Stimulated activated CD8-positive, alpha-beta memory T cell treated with anti-CD3 and anti-CD28 coated beads, Interleukin-12 subunit alpha, Interleukin-12 subunit beta, amount 100 ng/mL, for 1 hour (primary cell): ENCODE data around the gene CPA2.

ENCODE experiments used
- DNase-seq: peaks from one replicate; pipeline ENCODE4 v3.0.0-alpha.2; 2020; ENCODE audit warnings: low read depth

The CPA2 gene

DNA sequence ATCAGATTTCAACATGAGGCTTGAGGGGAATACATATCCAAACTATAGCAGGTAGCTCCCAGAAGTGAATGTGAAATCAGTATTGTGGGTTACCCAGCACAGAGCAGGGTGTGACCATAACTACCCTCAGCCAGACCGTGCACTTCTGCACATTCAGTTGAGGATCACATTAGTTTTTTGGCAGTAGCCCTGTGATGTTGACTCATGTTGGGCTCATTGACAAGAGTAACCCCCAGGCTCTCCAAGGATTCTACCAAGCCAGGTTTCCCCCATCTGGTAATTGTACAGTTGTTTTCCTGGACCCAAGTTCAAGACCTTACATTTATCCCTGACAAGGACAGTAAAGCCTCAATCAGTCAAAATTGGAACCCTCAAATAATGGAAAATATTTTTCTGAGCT, 14.6 kb downstream of the CPA2 start:
- no peak for DNase-seq

DNA sequence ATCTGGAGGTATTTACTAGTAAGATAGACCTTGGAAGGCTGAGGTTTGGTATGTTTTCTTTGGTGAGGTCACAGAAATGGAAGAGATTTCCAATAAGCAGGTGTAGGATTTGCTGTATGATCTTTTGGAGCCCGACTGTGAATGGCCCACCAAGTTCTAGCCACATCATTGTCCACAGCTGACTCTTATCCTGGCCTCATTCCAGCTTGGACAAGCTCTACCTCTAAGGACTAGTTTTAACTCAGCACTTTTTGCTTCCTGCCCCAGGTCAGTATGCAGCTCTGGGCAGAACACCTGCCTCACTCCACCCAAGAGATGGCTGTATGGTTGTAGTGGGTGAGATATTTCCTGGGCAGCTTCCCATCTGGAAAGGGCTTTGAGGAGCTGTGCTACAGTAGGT, 20.2 kb downstream of the CPA2 start:
- DNase-seq = no peak

DNA sequence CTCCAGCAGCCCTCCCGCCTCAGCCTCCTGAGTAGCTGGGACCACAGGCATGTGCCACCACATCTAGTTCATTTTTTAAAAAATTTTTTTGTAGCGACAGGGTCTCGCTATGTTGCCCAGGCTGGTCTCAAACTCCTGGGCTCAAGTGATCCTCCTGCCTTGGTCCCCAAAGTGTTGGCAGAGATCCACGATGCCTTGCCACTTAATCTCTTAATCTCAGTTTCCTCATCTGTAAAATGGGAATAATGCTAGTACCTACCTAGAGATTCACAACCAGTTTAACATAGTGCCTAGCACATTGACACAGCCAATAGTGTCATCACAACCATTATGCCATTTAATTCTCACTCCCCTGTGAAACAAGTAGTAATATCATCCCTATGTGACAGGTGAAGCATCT, 21.5 kb downstream of the CPA2 start:
- DNase-seq = no peak

DNA sequence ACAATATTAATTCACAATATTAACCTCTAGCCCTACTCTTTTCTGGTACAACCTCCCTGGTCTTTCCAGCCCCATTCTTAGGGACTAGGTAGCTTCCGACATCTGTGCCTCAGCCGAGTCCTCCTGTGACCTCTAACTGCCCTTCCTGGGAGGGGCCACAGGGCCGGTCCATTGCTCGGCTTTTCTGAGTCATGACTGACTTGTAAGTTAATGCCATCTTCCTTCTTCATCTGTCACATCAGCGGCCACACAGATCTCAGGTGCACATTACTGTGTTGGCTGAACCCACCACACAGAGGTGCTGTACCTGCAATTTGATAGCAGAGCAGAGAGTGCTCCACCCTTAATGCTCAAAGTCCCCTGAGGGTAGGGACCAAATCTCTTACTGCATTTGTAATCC, 22.2 kb downstream of the CPA2 start:
- DNase-seq = no peak

DNA sequence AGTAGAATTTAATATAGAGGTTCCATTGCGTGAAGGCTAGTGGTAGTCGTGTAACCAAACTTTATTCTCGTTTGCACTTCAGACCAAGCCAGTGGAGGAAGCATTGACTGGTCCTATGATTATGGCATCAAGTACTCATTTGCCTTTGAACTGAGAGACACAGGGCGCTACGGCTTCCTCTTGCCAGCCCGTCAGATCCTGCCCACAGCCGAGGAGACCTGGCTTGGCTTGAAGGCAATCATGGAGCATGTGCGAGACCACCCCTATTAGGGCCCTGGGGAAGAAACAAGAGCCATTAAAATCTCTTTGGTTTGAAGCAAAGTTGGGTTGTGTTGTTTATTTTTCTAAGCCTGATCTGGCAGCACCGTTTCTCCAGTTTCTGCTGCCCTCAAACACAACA, 22.8 kb downstream of the CPA2 start:
- no peak for DNase-seq

DNA sequence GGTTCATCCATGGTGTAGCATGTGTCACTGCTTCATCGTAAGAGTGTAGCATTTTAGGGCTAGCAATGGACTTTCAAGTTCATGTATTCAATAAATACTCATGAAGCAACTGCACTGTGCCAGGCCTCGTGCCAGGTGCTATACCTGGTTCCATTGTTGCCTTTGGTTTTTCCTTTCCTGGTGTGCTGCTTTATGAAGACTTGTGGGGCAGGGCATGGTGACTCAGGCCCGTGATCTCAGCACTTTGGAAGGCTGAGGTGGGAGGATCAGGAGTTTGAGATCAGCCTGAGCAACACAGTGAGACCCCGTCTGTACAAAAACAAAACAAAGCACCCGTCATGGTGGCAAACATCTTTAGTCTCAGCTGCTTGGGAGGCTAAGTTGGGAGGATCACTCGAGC, 24.1 kb downstream of the CPA2 start:
- DNase-seq = no peak

DNA sequence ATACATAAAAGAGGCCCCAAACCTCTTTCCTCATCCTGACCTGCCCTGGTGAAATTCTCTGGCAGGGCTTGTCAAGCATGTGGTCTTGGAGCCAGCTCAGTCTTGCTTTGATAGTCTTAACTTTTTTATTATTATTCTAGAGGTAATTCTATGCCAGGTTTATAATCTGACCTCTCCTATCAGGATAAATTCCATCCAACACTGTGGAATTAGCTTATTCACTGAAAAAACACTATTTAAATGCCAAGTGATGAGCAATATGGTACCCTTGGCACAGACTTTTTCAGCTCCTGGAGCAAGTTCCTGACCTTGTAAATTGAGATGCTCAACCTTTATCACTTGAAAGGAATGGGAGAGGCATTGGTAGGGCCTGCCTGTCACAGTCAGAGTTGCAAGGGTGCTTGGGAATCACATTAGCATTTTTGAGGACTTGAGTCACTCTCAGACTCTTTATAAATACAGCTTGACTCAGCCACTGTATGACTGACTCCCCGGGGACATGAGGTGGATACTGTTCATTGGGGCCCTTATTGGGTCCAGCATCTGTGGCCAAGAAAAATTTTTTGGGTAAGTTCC, 26.1 kb downstream of the CPA2 start, which contains the start of gene CPA4:
Gene CPA4 (plus strand): TSS at position 480 of the 576 bp plus-strand sequence. CDS start 20 bp downstream, at position 500.
- DNase-seq = no peak

DNA sequence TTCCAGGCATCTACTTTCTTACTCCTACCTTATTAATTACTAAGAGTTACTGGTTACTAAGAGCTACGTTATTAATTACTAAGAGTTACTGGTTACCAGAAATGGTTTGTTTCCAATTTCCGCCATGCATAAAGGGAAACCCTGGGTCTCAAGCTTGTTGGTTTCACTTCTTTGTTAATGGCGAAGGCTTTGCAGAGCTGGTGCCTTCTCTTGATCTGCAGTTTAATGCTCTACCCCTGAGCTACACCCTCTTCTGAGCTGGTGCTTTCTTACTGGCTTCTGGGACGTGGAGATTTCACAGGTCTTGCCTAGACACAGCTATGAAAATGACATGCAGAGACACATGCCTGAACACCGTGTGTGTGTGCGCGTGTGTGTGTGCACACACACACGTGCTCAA, 26.9 kb downstream of the CPA2 start:
- no peak for DNase-seq

DNA sequence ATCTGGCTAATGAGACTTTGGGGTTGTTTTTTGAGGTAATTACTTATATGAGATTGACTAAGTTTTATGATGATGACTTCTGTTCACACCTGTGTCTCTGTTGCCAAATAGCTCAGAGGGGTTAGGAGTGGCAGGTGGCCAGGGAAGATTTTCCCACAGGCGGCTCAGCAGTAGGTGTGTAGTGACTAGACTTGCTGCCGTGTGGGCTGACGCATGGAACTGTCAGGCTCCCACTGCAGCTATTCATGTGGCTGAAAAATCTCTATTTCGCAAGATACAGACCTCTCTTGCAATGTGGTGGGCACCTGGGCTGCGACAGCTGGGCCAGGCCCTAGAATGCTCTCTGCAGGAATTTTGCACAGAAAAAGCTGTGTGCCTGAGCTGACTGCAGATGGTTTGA, 27.7 kb downstream of the CPA2 start:
- DNase-seq = no peak

DNA sequence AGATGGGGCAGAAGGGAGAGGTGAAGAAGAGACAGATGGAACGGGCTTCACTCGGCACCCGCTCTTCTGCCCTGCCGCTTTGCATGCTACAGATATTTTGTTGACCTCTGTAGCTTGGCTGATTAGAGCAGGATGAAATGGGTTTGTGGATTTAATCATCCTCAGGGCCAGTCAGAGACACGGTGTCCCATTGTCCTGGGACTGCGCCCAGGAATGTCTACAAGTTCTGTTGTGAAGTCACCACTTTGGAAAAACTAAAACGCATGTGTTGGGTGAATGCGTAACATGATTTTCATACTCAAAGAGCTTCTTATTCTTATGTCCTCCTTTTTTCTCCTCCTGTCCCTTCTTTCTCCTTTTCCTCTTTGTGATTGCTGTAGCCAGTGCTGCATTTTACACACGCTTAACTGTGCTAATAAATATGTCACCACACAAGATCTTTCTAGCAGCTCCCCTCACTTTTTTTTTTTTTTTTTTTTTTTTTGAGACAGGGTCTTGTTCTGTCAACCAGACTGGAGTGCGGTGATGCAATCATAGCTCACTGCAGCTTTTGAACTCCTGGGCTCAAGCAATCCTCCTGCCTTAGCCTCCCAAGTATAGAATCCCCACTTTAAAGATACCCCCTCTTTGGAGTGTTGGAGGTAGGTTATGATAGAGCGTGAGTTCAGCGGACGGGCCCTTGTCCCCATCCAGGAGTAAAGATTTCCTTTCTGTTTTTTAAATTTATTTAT, 29.7 kb downstream of the CPA2 start:
- DNase-seq = no peak

DNA sequence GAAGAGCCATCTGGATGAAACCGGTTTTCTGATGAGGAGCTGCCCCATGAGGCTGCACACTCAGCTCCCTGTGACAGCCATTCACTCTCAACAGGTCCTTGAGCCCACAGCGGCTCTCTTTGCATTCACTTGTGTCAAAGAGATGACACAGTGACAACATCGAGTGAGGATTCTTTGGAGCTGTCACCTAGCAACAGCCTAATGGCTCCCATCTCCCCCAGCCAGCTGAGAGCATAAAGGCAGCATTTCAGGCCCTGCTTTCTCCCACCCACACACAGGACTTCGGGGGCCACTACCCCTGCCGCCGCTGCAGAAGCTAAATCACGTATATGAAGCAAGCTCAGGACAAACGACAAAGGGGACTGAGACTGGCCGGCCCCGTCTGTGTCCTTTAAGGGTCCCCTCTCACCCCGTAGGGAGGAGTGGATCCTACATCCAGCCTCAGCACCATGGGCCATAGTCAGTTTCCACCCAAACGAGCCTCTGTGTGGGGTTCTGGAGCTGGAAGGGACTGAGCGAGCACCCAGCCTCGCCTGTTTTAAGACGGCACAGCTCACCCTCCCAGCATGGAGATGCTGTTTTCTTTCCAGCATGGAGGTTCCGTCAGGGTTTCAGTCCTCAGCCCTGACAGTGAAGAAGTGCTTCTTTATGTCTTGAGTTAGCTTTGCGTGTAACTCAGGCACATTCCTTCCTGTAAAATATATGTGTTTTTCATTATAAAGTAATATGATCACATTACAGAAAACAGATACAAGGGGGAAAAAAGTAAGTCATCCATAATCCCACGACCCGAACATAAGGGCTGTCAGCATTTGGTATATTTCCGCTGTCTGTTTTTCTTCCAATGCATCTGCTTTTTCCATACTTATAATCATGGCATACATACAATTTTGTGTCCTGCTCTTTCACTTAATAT, 31.2 kb downstream of the CPA2 start:
- no peak for DNase-seq

DNA sequence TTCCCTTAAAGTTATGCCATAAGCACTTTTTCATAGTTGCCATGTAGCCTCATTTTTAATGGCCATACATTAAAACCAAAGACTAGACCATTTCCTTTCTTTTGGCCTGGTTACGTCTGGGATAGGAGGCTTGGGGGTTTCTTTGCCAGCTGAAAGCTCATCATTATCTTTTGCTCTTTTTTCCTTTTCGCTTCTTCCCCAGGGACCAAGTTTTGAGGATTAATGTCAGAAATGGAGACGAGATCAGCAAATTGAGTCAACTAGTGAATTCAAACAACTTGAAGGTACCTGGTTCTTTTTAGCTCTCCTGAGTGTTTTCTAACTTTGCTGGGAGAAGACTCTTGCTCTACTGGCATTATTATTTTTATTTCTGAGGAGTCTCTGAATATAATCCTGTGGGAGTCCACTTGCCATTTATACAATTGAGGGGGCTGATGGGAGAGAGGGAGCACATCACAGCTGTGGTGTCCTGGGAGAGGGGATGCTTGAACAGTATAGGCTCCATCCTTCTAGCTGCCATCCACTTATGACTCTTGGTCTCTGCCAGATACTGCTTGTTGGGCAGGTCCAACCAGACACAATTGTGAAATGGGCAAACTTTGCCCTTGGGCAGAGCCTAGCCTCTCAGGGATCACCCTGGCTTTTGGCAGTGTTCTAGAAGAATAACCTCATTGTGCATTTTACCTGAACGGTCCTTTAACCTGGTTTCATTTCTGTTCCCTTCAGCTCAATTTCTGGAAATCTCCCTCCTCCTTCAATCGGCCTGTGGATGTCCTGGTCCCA, 32.1 kb downstream of the CPA2 start:
- DNase-seq = no peak

DNA sequence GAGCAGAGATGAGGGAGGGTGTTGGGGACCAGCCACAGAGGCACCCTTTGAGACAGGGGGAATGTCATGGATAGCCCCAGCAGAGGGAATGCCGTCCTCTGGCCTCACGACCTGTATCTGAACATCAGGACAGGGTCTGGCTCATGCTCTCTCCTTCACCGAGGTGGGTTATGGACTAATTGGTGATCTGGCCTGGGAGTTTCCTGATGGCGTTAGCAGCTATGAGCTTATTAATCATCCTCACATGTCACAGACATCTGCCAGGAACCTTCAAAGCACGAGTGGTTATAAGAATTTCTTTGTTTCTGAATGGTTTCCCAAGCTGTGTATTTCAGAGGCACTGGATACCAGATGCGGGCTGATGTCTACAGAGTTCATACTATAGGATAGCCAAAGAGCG, 33.2 kb downstream of the CPA2 start:
- no peak for DNase-seq

DNA sequence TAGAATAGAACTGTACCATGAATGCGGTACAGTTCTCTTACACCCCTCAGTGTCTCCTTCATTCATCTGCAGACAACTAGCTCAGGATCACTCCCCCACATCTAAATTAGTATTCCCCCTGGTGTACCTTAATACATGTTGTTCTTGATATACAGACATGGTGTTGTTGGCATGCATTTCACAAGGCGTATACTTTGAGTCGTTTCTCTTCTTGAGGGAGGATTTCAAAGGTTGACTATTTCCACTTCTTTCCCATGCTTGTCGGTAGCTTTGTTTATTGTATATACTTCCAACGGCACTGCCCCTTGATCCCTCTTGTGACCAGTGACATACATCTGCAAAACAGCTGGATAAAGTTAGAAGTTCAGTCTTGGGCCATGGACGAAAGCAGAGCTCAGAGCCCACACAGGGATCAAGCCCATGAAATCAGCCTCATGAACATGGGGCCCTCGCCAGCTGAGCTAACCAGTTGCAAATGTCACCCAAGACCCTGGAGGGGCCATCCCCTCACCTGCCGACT, 34.9 kb downstream of the CPA2 start:
- no peak for DNase-seq

DNA sequence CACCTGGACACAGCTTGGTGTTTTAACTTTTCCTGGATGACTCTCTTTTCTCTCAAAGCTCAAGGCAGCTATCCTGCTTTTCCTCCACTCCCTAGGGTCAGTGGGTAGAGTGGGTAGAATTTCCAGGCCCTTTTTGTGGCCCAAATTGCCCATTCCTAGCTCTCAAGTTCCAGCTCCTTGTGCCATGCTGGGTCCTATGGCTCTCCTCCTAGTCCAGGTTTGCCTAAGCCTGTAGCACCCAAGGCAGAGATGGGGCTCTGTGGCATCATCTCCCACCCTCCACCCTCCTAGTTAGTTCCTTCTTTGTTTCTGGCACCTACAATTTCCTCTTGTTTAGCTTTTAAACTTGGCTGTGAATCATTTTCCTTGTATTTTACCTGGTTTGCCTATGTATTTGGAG, 36.0 kb downstream of the CPA2 start:
- DNase-seq = no peak

DNA sequence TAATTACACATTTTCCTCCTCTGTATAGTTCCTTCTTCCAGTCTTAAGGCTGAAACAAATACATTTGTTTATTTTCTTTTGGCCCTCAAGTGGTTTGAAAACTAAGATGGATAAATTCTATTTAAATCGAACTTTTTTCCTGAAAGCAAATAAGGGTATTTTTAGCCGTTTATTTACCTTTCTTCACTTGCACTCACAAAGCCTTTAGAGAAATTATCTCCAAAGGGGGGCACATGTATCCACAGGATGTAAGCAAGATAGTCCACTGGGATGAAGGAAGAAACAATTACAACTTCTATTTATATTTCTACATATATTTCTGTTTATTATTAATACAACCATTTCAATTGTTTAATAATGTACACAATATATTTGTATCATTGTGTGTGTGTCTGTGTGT, 36.5 kb downstream of the CPA2 start:
- DNase-seq = no peak

DNA sequence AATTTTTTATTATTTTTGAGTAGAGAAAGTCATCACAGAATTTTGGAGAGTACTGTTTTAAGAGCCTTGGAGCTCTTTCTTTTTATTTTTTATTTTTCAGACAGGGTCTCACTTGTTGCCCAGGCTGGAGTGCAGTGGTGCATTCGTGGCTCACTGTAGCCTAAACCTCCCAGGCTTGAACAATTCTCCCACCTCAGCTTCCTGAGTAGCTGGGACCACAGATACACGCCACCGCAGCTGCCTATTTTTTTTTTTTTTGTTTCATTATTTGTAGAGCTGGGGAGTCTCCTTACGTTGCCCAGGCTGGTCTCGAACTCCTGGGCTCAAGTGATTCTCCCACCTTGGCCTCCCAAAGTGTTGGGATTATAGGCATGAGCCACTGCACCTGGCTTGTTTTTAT, 36.9 kb downstream of the CPA2 start:
- DNase-seq = no peak

DNA sequence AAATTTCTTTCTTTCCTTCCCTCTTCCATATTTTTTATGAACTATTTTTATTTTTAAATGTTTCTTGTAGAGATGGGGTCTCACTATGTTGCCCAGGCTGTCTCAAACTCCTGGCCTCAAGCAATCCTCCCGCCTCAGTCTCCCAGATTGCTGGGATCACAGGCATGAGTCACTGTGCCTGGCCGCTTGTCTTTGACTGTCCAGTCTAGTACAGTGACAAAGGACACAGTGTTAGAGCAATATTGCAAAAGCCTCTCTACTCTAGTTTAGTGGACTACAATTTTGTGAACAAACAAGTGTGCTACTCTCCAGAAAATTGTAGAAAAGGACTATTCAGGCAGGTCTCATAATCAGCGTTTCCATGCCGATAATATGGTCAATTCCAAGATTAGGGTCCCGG, 37.3 kb downstream of the CPA2 start:
- DNase-seq = no peak

DNA sequence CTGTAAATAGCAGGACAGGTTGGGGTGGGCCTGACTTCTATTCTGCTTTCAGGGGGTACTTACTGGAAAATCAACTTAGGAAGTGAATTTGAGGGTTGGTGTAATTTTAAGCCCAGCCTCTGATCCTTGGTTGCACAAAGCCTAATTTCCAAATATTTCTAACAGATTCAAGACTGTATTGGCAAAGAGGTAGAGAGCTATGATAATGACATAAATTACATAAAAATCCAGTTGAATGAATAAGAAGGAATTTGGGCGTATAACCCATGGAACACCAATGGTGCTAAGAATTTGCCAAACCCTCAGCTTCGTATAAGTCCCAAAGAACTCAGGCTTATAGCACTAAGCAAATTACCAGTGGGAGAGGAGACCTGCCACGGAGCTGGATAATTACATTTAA, 38.2 kb downstream of the CPA2 start:
- DNase-seq = no peak

DNA sequence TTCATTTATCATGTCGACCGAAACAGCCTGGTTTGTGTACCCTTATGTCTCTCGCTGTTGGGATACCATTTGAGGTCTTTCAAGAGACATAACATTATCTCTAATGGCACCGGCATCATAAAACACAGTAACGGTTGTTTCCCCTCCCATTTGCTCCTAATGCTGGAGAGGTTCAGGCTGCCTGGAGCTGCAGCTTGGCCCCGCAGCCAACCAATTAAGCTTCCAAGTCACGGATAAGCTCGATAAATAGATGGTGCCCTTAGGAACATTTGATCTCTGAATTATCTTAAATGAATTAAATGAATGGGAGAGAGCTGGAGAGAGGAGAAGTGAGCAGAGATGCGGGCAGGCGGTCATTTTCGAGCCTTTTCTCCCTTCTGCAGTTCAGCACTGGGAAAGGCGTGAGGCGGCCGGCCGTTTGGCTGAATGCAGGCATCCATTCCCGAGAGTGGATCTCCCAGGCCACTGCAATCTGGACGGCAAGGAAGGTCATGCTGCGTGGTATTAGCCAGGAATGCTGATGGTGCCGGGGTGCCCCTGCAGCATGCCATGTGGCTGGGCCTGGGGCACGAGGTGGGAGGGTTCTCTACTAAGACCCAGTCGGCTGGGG, 38.9 kb downstream of the CPA2 start:
- DNase-seq = no peak

DNA sequence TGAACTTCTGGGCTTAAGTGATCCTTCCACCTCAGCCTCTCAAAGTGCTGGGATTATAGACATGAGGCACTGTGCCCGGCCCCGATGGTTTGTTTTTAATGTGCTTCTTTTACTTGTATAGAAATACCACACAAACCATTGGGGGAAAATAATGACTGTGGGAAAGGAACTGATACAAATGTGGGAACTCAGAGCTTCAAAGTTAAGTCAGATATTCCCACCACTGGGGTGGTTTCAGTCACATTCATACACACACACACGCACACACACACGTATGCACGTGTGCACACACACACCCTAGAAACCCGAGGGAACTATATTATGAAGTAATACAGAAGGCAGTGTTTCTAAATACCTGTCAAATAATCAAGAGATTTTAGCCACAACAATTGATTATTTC, 43.3 kb downstream of the CPA2 start:
- DNase-seq = no peak

DNA sequence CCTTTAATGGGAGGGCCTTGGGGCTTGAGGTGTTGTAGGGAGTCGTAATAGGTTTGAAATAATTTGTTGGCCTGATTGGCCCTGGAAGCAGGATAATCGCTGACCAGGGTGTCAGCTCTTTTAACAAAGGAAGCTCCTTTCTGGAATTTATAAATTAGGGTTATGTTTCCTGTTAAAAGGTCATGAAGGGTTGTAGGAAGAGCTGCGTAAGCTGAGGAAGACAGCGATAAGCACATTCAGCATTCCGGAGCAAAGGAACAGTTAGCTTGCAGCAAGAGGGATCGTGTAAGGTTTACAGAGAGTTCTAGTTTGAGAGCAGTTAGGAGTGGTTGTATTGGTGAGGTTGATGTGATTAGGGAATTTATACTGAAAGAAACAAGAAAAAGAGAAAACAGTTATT, 47.6 kb downstream of the CPA2 start:
- no peak for DNase-seq
